LNCaP clone FGC (cell line): Measurements from ENCODE around the gene GNA12.

Source experiments
- DNase-seq: peaks from one replicate; pipeline ENCODE4 v3.0.0-alpha.2; 2011; ENCODE audit warnings: low read depth
- H3K4me3 ChIP-seq: 2 replicates; pipeline ENCODE4 v1.5.1; 2011; ENCODE audit warnings: mild to moderate bottlenecking, low read depth, low read length, control low read depth
- TF ChIP-seq, protein P1 (sequence below): IDR thresholded peaks from 2 replicates; pipeline ENCODE4 v1.5.1; 2012; ENCODE audit warnings: mild to moderate bottlenecking; ENCODE audit not compliant: control insufficient read depth, insufficient read depth; ENCODE audit errors: extremely low read depth

The GNA12 gene

DNA sequence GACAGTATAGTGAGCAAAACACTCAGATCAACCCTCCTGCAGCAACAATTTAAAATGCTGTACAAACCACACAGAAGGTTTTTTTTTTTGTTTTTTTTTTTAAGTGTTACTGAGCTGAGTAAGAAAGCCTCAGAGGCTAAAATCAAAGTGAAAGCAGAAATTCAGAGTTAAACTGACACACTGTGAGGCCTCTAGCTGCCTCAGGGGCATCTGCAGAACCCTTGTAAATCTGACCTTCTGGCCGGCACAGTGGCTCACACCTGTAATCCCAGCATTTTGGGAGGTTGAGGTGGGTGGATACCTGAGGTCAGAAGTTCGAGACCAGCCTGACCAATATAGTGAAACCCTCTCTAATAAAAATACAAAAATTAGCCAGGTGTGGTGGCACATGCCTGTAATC lies 7.4 kb upstream of the GNA12 start:
- H3K4me3 ChIP-seq, result no peak overlapping the region
- DNase-seq, result no peak
- TF ChIP-seq, protein P1, sequence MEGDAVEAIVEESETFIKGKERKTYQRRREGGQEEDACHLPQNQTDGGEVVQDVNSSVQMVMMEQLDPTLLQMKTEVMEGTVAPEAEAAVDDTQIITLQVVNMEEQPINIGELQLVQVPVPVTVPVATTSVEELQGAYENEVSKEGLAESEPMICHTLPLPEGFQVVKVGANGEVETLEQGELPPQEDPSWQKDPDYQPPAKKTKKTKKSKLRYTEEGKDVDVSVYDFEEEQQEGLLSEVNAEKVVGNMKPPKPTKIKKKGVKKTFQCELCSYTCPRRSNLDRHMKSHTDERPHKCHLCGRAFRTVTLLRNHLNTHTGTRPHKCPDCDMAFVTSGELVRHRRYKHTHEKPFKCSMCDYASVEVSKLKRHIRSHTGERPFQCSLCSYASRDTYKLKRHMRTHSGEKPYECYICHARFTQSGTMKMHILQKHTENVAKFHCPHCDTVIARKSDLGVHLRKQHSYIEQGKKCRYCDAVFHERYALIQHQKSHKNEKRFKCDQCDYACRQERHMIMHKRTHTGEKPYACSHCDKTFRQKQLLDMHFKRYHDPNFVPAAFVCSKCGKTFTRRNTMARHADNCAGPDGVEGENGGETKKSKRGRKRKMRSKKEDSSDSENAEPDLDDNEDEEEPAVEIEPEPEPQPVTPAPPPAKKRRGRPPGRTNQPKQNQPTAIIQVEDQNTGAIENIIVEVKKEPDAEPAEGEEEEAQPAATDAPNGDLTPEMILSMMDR, result no peak

DNA sequence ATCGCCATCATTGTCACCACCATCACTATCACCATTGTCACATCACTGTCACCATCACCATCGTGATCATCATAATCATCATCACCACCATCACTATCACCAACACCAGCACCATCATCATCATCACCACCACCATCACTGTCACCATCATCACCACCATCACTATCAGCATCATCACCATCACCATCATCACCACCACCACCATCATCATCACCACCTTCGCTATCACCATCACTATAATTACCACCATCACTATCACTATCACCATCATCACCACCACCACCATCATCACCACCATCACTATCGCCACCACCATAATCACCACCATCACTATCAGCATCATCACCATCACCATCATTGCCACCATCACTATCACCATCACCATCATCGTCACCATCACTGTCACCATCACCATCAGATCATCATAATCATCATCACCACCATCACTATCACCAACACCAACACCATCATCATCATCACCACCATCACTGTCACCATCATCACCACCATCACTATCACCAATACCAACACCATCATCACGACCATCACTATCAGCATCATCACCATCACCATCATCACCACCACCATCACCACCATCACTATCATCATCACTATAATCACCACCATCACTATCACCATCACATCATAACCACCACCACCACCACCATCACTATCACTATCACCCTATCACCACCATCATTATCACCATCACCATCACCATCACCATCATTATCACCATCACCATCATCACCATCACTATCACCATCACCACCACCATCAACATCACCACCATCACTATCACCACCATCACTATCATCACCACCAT lies 6.0 kb upstream of the GNA12 start:
- TF ChIP-seq, protein P1, result no peak

DNA sequence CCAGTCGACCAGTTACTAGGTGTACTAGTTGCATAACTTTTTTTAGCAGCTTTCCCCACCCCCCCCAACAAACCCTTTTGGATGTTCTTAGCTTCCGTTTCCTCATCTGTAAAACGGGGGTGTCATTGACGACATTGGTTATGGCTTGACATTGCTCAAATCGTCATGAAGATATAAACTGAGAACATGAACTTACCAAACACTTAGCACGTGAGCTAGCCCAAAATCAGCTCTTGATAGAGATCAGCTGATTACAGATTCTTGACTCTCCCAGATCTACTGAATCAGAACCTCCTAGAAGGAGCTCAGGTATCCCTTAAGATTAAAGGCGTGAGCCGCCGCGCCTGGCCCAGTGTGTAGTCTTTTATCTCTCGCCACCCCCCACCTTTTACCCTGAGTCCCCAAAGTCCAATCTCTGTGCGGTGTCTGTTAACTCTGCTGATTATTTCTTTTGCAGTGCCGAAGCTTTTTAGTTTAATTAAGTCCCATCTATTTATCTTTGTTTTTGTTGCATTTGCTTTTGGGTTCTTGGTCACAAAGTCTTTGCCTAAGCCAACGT lies 1.0 kb upstream of the GNA12 start:
- H3K4me3 ChIP-seq, result peak overlapping the region; percentile 33
- TF ChIP-seq, protein P1, result no peak
- DNase-seq, result no peak

More for the DNA sequence above, 6.0 kb upstream of the GNA12 start:
- H3K4me3 ChIP-seq, result no peak overlapping the region
- DNase-seq, result no peak

DNA sequence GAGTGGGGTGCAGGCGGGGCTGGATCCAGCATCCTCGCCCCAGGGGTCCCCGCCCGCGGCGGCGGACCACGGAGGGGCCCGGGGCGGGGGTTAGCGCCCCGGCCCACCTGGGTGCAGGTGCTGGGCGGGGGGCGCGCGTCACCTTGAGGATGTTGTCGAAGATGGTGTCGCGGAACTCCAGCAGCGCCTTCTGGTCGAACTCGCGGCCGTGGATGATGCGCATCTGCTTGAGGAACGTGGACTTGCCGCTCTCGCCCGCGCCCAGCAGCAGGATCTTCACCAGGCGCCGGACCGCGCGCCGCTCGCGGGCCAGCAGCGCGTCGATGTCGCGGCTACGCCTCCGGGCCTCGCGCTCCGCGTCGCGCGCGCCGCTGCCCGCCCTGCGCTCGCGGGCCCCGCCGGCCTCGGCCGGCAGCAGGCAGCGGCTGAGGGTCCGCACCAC lies 376 bp downstream of the GNA12 start:
- DNase-seq, result no peak
- TF ChIP-seq, protein P1, result no peak

DNA sequence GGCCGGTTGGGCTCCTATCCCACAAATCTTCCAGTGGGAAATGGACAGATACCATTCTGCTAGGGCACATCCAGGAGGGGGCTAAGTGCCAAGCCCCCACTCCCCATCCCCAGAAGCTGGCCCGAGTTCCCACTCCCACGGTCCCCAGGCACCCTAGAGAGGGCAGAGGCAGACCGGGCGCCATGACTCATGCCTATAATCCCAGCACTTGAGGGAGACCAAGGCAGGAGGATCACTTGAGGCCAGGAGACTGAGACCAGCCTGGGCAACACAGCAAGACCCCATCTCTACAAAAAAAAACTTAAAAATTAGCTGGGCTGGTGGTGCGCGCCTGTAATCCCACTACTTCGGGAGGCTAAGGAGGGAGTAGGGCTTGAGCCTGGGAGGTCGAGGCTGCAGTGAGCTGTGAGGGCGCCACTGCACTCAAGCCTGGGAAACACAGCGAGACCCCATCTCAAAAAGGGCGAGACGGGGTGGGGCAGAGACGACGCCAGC lies 870 bp downstream of the GNA12 start:
- DNase-seq, result no peak
- TF ChIP-seq, protein P1, result no peak
- H3K4me3 ChIP-seq, result peak overlapping the region; percentile 67

More for the DNA sequence above, 376 bp downstream of the GNA12 start:
- H3K4me3 ChIP-seq, result peak overlapping the region; percentile 67

DNA sequence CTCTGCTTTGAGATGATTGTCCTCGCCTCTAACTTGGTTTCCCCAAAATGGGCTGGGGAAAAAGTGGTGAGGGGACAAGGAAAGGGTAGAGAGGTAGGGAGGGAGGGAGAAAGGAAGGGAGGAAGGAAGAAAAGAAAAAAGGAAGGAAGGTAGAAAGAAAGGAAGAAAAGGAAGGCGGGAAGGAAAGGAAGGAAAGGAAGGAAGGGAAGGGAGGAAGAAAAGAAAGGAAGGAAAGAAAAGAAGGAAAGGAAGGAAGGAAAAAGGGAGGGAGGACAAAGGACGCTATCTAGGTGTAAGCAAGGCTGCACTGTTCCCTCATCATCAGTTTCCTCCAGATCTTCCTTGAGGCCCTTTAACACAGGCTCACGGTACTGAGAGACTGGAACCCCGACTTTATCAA lies 2.2 kb downstream of the GNA12 start:
- TF ChIP-seq, protein P1, result no peak
- DNase-seq, result no peak
- no peak overlapping the region for H3K4me3 ChIP-seq
